ENCODE data around the gene SLC7A10. TPM values are rescaled to one million over a fixed set of nuclear protein-coding genes. Genes with fewer than 3 reads are reported as not detected.

SLC7A10 gene
- total RNA-seq, 1 experiment from 2014 or later: 2.9 TPM

GRCh38 chr19:33202546-33203507, 22.8 kb downstream of the SLC7A10 start:
- Histone ChIP-seq H4K8ac (replicated peaks; ENCODE audit: insufficient read length, low read depth, low read length) (no peak overlapping the region), H3K14ac (ENCODE audit: insufficient read depth, low read length) (no peak overlapping the region), H2AK5ac (ENCODE audit: insufficient read length, low read length) (no peak overlapping the region), H4K91ac (ENCODE audit: insufficient read length, low read depth, low read length) (no peak overlapping the region), H3K23me2 (ENCODE audit: insufficient read length, low read depth, low read length, poor library complexity, severe bottlenecking) (no peaks in the 10 kb centered on the region), H2BK120ac (ENCODE audit: low read depth, low read length, poor library complexity, severe bottlenecking) (no peak overlapping the region), H2BK15ac (ENCODE audit: low read depth, low read length) (no peak overlapping the region), H4K5ac (ENCODE audit: insufficient read length, low read depth, low read length) (no peak overlapping the region), H3K79me2 (ENCODE audit: insufficient read depth, low read length) (no peaks in the 10 kb centered on the region), H2BK12ac (ENCODE audit: insufficient read length, low read depth, low read length) (no peak overlapping the region), H3K4ac (ENCODE audit: low read depth, low read length) (no peak overlapping the region), H3T11ph (ENCODE audit: low read length) (no peak overlapping the region), H3K9me3 (ENCODE audit: control insufficient read depth, low read depth, low read length) (no peaks in the 10 kb centered on the region), H2AFZ (ENCODE audit: low read length) (no peak overlapping the region), H2BK5ac (ENCODE audit: insufficient read length, low read length) (no peak overlapping the region), H3K27ac (ENCODE audit: insufficient read length, low read depth, low read length) (no peak overlapping the region), H3K27me3 (ENCODE audit: insufficient read depth, low read length) (no peaks in the 10 kb centered on the region), H3K4me1 (ENCODE audit: insufficient read depth, low read length) (no peaks in the 10 kb centered on the region), H4K20me1 (ENCODE audit: control insufficient read depth, insufficient read depth, insufficient read length) (peaks cover 2% of the 10 kb centered on the region), H3K56ac (ENCODE audit: insufficient read length, low read depth, low read length) (no peak overlapping the region), H3K23ac (ENCODE audit: insufficient read length, low read depth, low read length) (no peak overlapping the region), H3K9ac (ENCODE audit: extremely low read depth, insufficient read length, low read length) (no peak overlapping the region), H3K79me1 (ENCODE audit: insufficient read depth, low read depth, low read length, poor library complexity, severe bottlenecking) (no peaks in the 10 kb centered on the region), H3K4me2 (ENCODE audit: insufficient read depth, insufficient read length, low read length) (no peak overlapping the region), H3K18ac (ENCODE audit: insufficient read length, low read depth, low read length) (no peak overlapping the region), H2BK20ac (ENCODE audit: low read depth, low read length, poor library complexity, severe bottlenecking) (no peak overlapping the region)
- Mint-ChIP-seq H3K4me1 (no peaks in the 10 kb centered on the region), H3K9me3 (no peaks in the 10 kb centered on the region), H3K36me3 (ENCODE audit: insufficient read depth in 1 of 3, low read depth in 3 of 3) (peaks cover 0 to 13% (median 10%) of the 10 kb centered on the region in 3 experiments; a peak in 6 of 7 replicates), H3K27ac (no peak overlapping the region), H3K4me3 (no peak overlapping the region; a peak in 1 of 5 replicates), H3K27me3 (ENCODE audit: low read depth) (no peaks in the 10 kb centered on the region)
- WGBS (ENCODE audit: extremely low coverage, insufficient read length, low lambda C conversion rate): no CpG with 5 or more reads among the region's 27 CpGs
- no peak for DNase-seq
- TF ChIP-seq CTCF (conservative IDR thresholded peaks at IDR 0.05): no peak
